HepG2 (cell line): Measurements from ENCODE around the gene ATF6. TPM values are rescaled to one million over a fixed set of nuclear protein-coding genes. Genes with fewer than 3 reads are reported as not detected.

Experiments
- ATAC-seq: fragments of 200-7000 bp; cut with Tn5 transposase; 3 replicates; pipeline ENCODE4 v1.9.1; 2020; ENCODE audit warnings: mild to moderate bottlenecking, moderate library complexity
- BruUV-seq: library from RNA; stranded (reverse); fragments of 400-500 nt; replicated peaks from 2 replicates; lab custom pipeline; 2021; lab: Mats Ljungman, UMichigan
- CTCF ChIA-PET: fragments of 300-600 bp; formaldehyde crosslinking; extraction: SDS; loops from one replicate; lab custom pipeline; 2021; ENCODE audit warnings: low total read pairs, inconsistent platforms, low intra/inter-chr PET ratio; lab: Yijun Ruan, JAX
- POLR2A ChIA-PET: fragments of 350-600 bp; sonication (Branson Sonifier 250); formaldehyde crosslinking; loops from one replicate; lab custom pipeline; 2020; ENCODE audit warnings: antibody characterized with exemption, inconsistent platforms; lab: Yijun Ruan, JAX
- DNase-seq: peaks from one replicate; pipeline ENCODE4 v3.0.0-alpha.2; 2015; ENCODE audit warnings: low spot score
- FAIRE-seq: peaks from 3 replicates; lab custom pipeline; 2011; peaks lifted over from hg19 to GRCh38; lab: Jason Lieb, UNC
- H2AFZ ChIP-seq: one replicate; pipeline ENCODE4 v1.6.1; 2011; ENCODE audit warnings: low read length, inconsistent platforms
- H3K27ac ChIP-seq: fragments of 300-600 bp; 3 replicates; pipeline ENCODE4 v1.8.0; 2011; ENCODE audit warnings: mixed run types, mild to moderate bottlenecking, mixed read lengths, low read length, inconsistent platforms; ENCODE audit not compliant: insufficient read depth; ENCODE audit errors: extremely low read length
- H3K27me3 ChIP-seq, 2 experiments: fragments of 200-600 bp in 1 of 2; 2 replicates in 1 of 2; 3 replicates in 1 of 2; pipeline versions ENCODE4 v1.6.0 to v1.8.0; 2011; ENCODE audit warnings: low read length in 2 of 2, mild to moderate bottlenecking in 2 of 2, moderate library complexity in 2 of 2, inconsistent platforms in 1 of 2; ENCODE audit not compliant: insufficient read depth in 2 of 2, control insufficient read depth in 1 of 2
- H3K36me3 ChIP-seq, 2 experiments: fragments of 200-600 bp in 1 of 2; replicated peaks in 1 of 2; 2 replicates in 1 of 2; 3 replicates in 1 of 2; pipeline versions ENCODE4 v1.5.1 to v1.8.0; 2011; ENCODE audit warnings: low read length in 2 of 2, inconsistent platforms in 1 of 2; ENCODE audit not compliant: insufficient read depth in 2 of 2, control insufficient read depth in 1 of 2
- H3K4me1 ChIP-seq: 2 replicates; pipeline ENCODE4 v1.5.1; 2012; ENCODE audit warnings: low read length, inconsistent platforms; ENCODE audit not compliant: insufficient read depth
- H3K4me2 ChIP-seq: 2 replicates; pipeline ENCODE4 v1.6.0; 2011; ENCODE audit warnings: low read depth, low read length, inconsistent platforms
- H3K4me3 ChIP-seq, 3 experiments: fragments of 200-600 bp in 1 of 3; sonication (generic), shearing (Covaris generic) in 1 of 3; replicated peaks in 1 of 3; 2 replicates each; pipeline ENCODE4 v1.5.1; 2011 to 2016; ENCODE audit warnings: low read length in 3 of 3, inconsistent platforms in 2 of 3, low read depth in 2 of 3, mild to moderate bottlenecking in 2 of 3, control low read depth in 1 of 3, mixed read lengths in 1 of 3; ENCODE audit not compliant: insufficient read depth in 1 of 3
- H3K79me2 ChIP-seq: one replicate; pipeline ENCODE4 v1.6.1; 2011; ENCODE audit warnings: low read length, inconsistent platforms; ENCODE audit not compliant: insufficient read depth
- H3K9ac ChIP-seq: 2 replicates; pipeline ENCODE4 v1.6.0; 2011; ENCODE audit warnings: mild to moderate bottlenecking, low read depth, low read length, inconsistent platforms; ENCODE audit not compliant: insufficient read depth
- H3K9me3 ChIP-seq: 2 replicates; pipeline ENCODE4 v1.5.1; 2012; ENCODE audit warnings: mild to moderate bottlenecking, low read length
- H4K20me1 ChIP-seq: 2 replicates; pipeline ENCODE4 v1.6.0; 2011; ENCODE audit warnings: inconsistent platforms, mild to moderate bottlenecking, low read length, moderate library complexity; ENCODE audit not compliant: insufficient read depth
- ISX ChIP-seq: sonication (generic); formaldehyde crosslinking; conservative IDR thresholded peaks from 2 replicates; pipeline ENCODE4 v1.5.0; 2020; ENCODE audit warnings: missing genetic modification reagents
- KDM5B ChIP-seq: sonication (generic); formaldehyde crosslinking; IDR thresholded peaks from 2 replicates; pipeline ENCODE4 v1.4.0; 2020; ENCODE audit warnings: missing genetic modification reagents, mild to moderate bottlenecking, borderline replicate concordance
- RBM22 ChIP-seq: fragments of 200-400 bp; formaldehyde crosslinking; optimal IDR thresholded peaks from 2 replicates; pipeline ENCODE3; 2017; ENCODE audit warnings: mild to moderate bottlenecking, low read length, moderate library complexity
- TP53 ChIP-seq: sonication (generic); formaldehyde crosslinking; conservative IDR thresholded peaks from 2 replicates; pipeline ENCODE4 v1.4.0; 2020; ENCODE audit warnings: missing genetic modification reagents
- ZBTB1 ChIP-seq: sonication (generic); formaldehyde crosslinking; IDR thresholded peaks from 2 replicates; pipeline ENCODE4 v1.4.0; 2020; ENCODE audit warnings: missing genetic modification reagents, borderline replicate concordance
- WGBS: methylation state at CpG from one replicate; pipeline ENCODE4 v1.1.6; 2017; ENCODE audit warnings: low lambda C conversion rate; 5-methylcytosine and 5-hydroxymethylcytosine counted together
- in situ Hi-C: cut with HindIII; loops from 2 replicates; pipeline ENCODE4 v1.10.0; 2017; ENCODE audit warnings: low pct_unique_long_range_greater_than_20kb; ENCODE audit not compliant: extremely low pct_ligation_motif_present
- intact Hi-C: fragments of 100-400 bp; cut with micrococcal nuclease; formaldehyde crosslinking; loops from one replicate; pipeline ENCODE4 v1.10.0; 2022; ENCODE audit not compliant: unreplicated experiment
- polyA plus RNA-seq, 8 experiments: library from polyadenylated mRNA; depleted of rRNA in 3 of 8; stranded (reverse) in 7 of 8; unstranded in 1 of 8; fragments of >200 nt; fragmentation: Illumina TruSeq in 4 of 8; extraction: Trizol in 4 of 8; gene quantifications; 2 replicates each; pipeline versions ENCODE4 v1.2.1 to v1.2.3, GENCODE V29; 2011 to 2016; ENCODE audit warnings: low read depth in 4 of 8, missing spikeins in 1 of 8, mixed read lengths in 1 of 8; ENCODE audit not compliant: insufficient read depth in 1 of 8
- total RNA-seq, 5 experiments: library from RNA; depleted of rRNA; stranded (reverse); fragments of >200 nt; fragmentation: Illumina TruSeq; extraction: Trizol; gene quantifications; 2 replicates each; pipeline ENCODE4 v1.2.3, GENCODE V29; 2016; ENCODE audit warnings: low read depth in 1 of 5
- TF ChIP-seq, protein P1 (sequence below): sonication (generic); formaldehyde crosslinking; IDR thresholded peaks from 2 replicates; pipeline ENCODE4 v1.5.1; 2020; ENCODE audit warnings: missing genetic modification reagents, mild to moderate bottlenecking, borderline replicate concordance
- TF ChIP-seq, protein P2 (sequence below), 2 experiments: fragments of 450-650 bp in 1 of 2; sonication (generic) in 1 of 2; formaldehyde crosslinking in 1 of 2; IDR thresholded peaks; 2 replicates each; pipeline versions ENCODE4 v1.6.1 to v1.8.0; 2016 to 2022; ENCODE audit warnings: antibody characterized with exemption in 1 of 2, mild to moderate bottlenecking in 1 of 2, missing genetic modification reagents in 1 of 2
- TF ChIP-seq, protein P3 (sequence below): sonication (generic); formaldehyde crosslinking; IDR thresholded peaks from 2 replicates; pipeline ENCODE4 v1.4.0; 2020; ENCODE audit warnings: missing genetic modification reagents, borderline replicate concordance

The ATF6 gene
- total and polyA plus RNA-seq, 2 of the 13 experiments (the other 11 are each of a cell fraction or from before 2014, with no cell fraction given) = 13.2 to 14.5 TPM

DNA sequence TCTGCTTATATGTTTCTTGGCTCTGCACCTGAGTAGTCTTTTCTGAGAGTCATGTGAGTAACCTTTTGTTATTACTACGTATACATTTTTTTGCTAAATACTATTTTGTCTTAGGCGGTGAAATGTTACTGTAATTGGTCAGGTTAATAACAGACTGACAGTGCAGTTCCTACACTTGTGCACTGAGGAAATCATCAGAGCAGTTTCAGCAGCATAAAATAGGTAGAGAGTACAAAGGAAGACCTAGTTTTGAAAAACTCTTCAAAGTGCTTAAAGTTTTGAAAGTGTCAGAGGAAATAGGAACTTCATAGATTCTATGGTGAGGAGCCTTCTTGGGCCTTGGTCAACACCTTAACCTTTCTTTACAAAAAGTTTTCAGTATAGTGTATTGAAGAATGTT is 11.1 kb downstream of the ATF6 start:
- no peak overlapping the region for H3K27ac ChIP-seq
- ChIA-PET POLR2A (no interaction called here), CTCF (no interaction called here)
- 95% methylated on average over 2 of the region's 2 CpGs for WGBS
- no peak overlapping the region for H3K4me2 ChIP-seq
- no peak for ATAC-seq
- H3K27me3 ChIP-seq = no peaks in the 10 kb centered on the region
- H3K4me1 ChIP-seq = no peaks in the 10 kb centered on the region
- peaks cover 26% of the 10 kb centered on the region for H3K79me2 ChIP-seq
- no peak overlapping the region for H3K4me3 ChIP-seq
- H3K9ac ChIP-seq = no peak overlapping the region
- TF ChIP-seq KDM5B (CRISPR knock-in tag) (no peak), TP53 (CRISPR knock-in tag) (no peak), ISX (CRISPR knock-in tag) (no peak), ZBTB1 (CRISPR knock-in tag) (no peak), RBM22 (no peak)
- TF ChIP-seq, protein P1, sequence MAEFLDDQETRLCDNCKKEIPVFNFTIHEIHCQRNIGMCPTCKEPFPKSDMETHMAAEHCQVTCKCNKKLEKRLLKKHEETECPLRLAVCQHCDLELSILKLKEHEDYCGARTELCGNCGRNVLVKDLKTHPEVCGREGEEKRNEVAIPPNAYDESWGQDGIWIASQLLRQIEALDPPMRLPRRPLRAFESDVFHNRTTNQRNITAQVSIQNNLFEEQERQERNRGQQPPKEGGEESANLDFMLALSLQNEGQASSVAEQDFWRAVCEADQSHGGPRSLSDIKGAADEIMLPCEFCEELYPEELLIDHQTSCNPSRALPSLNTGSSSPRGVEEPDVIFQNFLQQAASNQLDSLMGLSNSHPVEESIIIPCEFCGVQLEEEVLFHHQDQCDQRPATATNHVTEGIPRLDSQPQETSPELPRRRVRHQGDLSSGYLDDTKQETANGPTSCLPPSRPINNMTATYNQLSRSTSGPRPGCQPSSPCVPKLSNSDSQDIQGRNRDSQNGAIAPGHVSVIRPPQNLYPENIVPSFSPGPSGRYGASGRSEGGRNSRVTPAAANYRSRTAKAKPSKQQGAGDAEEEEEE (CRISPR knock-in tag) = no peak
- TF ChIP-seq, protein P2, sequence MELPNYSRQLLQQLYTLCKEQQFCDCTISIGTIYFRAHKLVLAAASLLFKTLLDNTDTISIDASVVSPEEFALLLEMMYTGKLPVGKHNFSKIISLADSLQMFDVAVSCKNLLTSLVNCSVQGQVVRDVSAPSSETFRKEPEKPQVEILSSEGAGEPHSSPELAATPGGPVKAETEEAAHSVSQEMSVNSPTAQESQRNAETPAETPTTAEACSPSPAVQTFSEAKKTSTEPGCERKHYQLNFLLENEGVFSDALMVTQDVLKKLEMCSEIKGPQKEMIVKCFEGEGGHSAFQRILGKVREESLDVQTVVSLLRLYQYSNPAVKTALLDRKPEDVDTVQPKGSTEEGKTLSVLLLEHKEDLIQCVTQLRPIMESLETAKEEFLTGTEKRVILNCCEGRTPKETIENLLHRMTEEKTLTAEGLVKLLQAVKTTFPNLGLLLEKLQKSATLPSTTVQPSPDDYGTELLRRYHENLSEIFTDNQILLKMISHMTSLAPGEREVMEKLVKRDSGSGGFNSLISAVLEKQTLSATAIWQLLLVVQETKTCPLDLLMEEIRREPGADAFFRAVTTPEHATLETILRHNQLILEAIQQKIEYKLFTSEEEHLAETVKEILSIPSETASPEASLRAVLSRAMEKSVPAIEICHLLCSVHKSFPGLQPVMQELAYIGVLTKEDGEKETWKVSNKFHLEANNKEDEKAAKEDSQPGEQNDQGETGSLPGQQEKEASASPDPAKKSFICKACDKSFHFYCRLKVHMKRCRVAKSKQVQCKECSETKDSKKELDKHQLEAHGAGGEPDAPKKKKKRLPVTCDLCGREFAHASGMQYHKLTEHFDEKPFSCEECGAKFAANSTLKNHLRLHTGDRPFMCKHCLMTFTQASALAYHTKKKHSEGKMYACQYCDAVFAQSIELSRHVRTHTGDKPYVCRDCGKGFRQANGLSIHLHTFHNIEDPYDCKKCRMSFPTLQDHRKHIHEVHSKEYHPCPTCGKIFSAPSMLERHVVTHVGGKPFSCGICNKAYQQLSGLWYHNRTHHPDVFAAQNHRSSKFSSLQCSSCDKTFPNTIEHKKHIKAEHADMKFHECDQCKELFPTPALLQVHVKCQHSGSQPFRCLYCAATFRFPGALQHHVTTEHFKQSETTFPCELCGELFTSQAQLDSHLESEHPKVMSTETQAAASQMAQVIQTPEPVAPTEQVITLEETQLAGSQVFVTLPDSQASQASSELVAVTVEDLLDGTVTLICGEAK (IDR thresholded peaks at IDR 0.05) = no peak
- TF ChIP-seq, protein P2 (CRISPR knock-in tag; IDR thresholded peaks at IDR 0.05) = no peak
- TF ChIP-seq, protein P3, sequence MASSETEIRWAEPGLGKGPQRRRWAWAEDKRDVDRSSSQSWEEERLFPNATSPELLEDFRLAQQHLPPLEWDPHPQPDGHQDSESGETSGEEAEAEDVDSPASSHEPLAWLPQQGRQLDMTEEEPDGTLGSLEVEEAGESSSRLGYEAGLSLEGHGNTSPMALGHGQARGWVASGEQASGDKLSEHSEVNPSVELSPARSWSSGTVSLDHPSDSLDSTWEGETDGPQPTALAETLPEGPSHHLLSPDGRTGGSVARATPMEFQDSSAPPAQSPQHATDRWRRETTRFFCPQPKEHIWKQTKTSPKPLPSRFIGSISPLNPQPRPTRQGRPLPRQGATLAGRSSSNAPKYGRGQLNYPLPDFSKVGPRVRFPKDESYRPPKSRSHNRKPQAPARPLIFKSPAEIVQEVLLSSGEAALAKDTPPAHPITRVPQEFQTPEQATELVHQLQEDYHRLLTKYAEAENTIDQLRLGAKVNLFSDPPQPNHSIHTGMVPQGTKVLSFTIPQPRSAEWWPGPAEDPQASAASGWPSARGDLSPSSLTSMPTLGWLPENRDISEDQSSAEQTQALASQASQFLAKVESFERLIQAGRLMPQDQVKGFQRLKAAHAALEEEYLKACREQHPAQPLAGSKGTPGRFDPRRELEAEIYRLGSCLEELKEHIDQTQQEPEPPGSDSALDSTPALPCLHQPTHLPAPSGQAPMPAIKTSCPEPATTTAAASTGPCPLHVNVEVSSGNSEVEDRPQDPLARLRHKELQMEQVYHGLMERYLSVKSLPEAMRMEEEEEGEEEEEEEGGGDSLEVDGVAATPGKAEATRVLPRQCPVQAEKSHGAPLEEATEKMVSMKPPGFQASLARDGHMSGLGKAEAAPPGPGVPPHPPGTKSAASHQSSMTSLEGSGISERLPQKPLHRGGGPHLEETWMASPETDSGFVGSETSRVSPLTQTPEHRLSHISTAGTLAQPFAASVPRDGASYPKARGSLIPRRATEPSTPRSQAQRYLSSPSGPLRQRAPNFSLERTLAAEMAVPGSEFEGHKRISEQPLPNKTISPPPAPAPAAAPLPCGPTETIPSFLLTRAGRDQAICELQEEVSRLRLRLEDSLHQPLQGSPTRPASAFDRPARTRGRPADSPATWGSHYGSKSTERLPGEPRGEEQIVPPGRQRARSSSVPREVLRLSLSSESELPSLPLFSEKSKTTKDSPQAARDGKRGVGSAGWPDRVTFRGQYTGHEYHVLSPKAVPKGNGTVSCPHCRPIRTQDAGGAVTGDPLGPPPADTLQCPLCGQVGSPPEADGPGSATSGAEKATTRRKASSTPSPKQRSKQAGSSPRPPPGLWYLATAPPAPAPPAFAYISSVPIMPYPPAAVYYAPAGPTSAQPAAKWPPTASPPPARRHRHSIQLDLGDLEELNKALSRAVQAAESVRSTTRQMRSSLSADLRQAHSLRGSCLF (CRISPR knock-in tag) = no peak
- TF ChIP-seq, all 625 proteins: peak for 0
- in situ Hi-C loops (no loop called here), intact Hi-C loops (no loop called here)
- no TSS peak for BruUV-seq
- Histone ChIP-seq H2AFZ (no peak overlapping the region), H3K9me3 (no peaks in the 10 kb centered on the region), H4K20me1 (no peaks in the 10 kb centered on the region; the same call in 1 of the 2 replicates), H3K36me3 (peaks cover 3 to 4% of the 10 kb centered on the region in 2 experiments; a peak in 4 of 5 replicates)
- FAIRE-seq (no peak), DNase-seq (no peak)
